HG03064 (cell line): Measurements from ENCODE around the gene GLRA3.
A peak's percentile ranks its signal among the peaks of the same experiment; 100 is the strongest.

Experiments used
- ATAC-seq: cut with Tn5 transposase; IDR thresholded peaks from one replicate; pipeline ENCODE4 v1.9.1; 2021; ENCODE audit warnings: low read depth; ENCODE audit not compliant: unreplicated experiment

Gene GLRA3

GRCh38 chr4:174607792-174608191 is 221.3 kb downstream of the GLRA3 start:
- ATAC-seq = no peak

- ATAC-seq = no peak
Measured at GRCh38 chr4:174604198-174604597, 224.8 kb downstream of the GLRA3 start.

GRCh38 chr4:174600391-174600790 is 228.7 kb downstream of the GLRA3 start:
- no peak for ATAC-seq

- ATAC-seq = no peak
Measured at GRCh38 chr4:174598800-174599199, 230.2 kb downstream of the GLRA3 start.

GRCh38 chr4:174596513-174596912 is 232.5 kb downstream of the GLRA3 start:
- ATAC-seq = no peak

- ATAC-seq = no peak
Measured at GRCh38 chr4:174595141-174595929, 233.7 kb downstream of the GLRA3 start.

- ATAC-seq = no peak
Measured at GRCh38 chr4:174593701-174594100, 235.3 kb downstream of the GLRA3 start.

GRCh38 chr4:174592985-174593335 is 236.1 kb downstream of the GLRA3 start:
- no peak for ATAC-seq

- ATAC-seq = no peak
Measured at GRCh38 chr4:174592256-174592984, 236.6 kb downstream of the GLRA3 start.

- peak; percentile 75 for ATAC-seq
Measured at GRCh38 chr4:174591243-174592021, 237.6 kb downstream of the GLRA3 start.

GRCh38 chr4:174590336-174590735 is 238.7 kb downstream of the GLRA3 start:
- no peak for ATAC-seq
